ENCODE measurements around the gene TTBK1. TPM values are rescaled to one million over a fixed set of nuclear protein-coding genes. Genes with fewer than 3 reads are reported as not detected.

TTBK1 gene
- total RNA-seq, 1 experiment from 2014 or later = 0.68 TPM

DNA sequence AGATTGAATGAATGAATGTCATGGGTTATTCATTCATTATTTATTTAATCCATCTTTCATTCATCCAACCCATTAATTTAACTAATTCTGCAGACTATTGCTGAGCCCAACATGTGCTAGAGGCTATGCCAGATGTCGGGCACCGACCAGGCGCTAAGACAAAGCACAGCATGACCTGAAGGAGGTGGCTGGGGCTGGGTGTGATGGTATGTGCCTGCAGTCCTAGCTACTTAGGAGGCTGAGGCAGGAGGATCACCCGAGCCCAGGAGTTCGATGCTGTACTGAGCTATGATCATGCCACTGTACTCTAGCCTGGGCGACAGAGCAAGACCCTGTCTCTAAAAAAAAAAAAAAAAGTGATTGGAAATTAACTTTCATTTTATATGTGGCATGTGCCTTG lies 49.1 kb downstream of the TTBK1 start (continued):
- TF ChIP-seq, protein P1, sequence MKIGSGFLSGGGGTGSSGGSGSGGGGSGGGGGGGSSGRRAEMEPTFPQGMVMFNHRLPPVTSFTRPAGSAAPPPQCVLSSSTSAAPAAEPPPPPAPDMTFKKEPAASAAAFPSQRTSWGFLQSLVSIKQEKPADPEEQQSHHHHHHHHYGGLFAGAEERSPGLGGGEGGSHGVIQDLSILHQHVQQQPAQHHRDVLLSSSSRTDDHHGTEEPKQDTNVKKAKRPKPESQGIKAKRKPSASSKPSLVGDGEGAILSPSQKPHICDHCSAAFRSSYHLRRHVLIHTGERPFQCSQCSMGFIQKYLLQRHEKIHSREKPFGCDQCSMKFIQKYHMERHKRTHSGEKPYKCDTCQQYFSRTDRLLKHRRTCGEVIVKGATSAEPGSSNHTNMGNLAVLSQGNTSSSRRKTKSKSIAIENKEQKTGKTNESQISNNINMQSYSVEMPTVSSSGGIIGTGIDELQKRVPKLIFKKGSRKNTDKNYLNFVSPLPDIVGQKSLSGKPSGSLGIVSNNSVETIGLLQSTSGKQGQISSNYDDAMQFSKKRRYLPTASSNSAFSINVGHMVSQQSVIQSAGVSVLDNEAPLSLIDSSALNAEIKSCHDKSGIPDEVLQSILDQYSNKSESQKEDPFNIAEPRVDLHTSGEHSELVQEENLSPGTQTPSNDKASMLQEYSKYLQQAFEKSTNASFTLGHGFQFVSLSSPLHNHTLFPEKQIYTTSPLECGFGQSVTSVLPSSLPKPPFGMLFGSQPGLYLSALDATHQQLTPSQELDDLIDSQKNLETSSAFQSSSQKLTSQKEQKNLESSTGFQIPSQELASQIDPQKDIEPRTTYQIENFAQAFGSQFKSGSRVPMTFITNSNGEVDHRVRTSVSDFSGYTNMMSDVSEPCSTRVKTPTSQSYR (CRISPR knock-in tag; IDR thresholded peaks at IDR 0.05) = no peak
- TF ChIP-seq RELA (CRISPR knock-in tag; IDR thresholded peaks at IDR 0.05; ENCODE audit: borderline replicate concordance) (no peak), ZNF423 (CRISPR knock-in tag; IDR thresholded peaks at IDR 0.05) (no peak)
- TF ChIP-seq, protein P2, sequence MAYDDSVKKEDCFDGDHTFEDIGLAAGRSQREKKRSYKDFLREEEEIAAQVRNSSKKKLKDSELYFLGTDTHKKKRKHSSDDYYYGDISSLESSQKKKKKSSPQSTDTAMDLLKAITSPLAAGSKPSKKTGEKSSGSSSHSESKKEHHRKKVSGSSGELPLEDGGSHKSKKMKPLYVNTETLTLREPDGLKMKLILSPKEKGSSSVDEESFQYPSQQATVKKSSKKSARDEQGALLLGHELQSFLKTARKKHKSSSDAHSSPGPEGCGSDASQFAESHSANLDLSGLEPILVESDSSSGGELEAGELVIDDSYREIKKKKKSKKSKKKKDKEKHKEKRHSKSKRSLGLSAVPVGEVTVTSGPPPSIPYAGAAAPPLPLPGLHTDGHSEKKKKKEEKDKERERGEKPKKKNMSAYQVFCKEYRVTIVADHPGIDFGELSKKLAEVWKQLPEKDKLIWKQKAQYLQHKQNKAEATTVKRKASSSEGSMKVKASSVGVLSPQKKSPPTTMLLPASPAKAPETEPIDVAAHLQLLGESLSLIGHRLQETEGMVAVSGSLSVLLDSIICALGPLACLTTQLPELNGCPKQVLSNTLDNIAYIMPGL (CRISPR knock-in tag; IDR thresholded peaks at IDR 0.05) = no peak
- TF ChIP-seq, protein P3, sequence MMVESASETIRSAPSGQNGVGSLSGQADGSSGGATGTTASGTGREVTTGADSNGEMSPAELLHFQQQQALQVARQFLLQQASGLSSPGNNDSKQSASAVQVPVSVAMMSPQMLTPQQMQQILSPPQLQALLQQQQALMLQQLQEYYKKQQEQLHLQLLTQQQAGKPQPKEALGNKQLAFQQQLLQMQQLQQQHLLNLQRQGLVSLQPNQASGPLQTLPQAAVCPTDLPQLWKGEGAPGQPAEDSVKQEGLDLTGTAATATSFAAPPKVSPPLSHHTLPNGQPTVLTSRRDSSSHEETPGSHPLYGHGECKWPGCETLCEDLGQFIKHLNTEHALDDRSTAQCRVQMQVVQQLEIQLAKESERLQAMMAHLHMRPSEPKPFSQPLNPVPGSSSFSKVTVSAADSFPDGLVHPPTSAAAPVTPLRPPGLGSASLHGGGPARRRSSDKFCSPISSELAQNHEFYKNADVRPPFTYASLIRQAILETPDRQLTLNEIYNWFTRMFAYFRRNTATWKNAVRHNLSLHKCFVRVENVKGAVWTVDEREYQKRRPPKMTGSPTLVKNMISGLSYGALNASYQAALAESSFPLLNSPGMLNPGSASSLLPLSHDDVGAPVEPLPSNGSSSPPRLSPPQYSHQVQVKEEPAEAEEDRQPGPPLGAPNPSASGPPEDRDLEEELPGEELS (CRISPR knock-in tag; IDR thresholded peaks at IDR 0.05) = no peak

DNA sequence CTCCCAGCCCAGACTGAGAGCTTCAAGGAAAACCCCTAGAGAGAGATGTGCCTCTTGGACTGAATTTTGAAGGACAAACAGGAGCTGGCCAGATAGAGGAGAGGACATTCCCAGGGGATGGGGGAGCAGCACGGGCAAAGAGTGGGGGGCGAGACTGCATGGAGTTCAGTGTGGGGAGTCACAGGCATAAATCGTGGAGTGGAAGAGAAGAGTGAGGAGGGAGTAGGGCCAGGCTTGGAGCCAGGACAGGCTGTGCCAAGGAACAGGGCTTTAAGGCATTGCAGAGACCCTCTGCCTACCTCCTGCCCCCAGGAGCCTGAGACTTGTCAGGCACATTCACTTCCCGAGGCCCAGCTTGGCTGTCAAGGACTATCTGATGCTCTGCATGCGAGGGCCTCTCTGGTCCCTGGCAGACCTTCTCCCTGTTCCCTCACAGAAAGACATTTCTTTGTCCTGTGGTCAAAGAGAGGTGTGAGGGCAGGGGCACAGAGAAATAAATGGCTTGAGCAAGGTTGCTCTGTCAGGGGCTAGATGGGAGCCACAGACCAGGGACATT lies 49.6 kb downstream of the TTBK1 start:
- ATAC-seq = no peak
- ChIA-PET CTCF (interaction anchor here (0.7 to 1.0 kb wide), 3 partner anchors 14 to 1097 kb away, joined by 3 read pairs; no protein-coding TSS in a partner anchor), POLR2A (interaction anchor here (0.7 kb wide), 1 partner anchor 63 kb away, joined by 3 read pairs; no protein-coding TSS in a partner anchor)
- Mint-ChIP-seq H3K9me3 (no peaks in the 10 kb centered on the region), H3K4me3 (no peak overlapping the region), H3K4me1 (peaks cover 7% of the 10 kb centered on the region), H3K27ac (no peak overlapping the region), H3K27me3 (ENCODE audit: low read depth) (peaks cover 9% of the 10 kb centered on the region), H3K36me3 (no peaks in the 10 kb centered on the region)
- DNase-seq (ENCODE audit: low spot score) = no peak
- no peak for TF ChIP-seq TEAD1 (CRISPR knock-in tag; IDR thresholded peaks at IDR 0.05)
- TF ChIP-seq, protein P4, sequence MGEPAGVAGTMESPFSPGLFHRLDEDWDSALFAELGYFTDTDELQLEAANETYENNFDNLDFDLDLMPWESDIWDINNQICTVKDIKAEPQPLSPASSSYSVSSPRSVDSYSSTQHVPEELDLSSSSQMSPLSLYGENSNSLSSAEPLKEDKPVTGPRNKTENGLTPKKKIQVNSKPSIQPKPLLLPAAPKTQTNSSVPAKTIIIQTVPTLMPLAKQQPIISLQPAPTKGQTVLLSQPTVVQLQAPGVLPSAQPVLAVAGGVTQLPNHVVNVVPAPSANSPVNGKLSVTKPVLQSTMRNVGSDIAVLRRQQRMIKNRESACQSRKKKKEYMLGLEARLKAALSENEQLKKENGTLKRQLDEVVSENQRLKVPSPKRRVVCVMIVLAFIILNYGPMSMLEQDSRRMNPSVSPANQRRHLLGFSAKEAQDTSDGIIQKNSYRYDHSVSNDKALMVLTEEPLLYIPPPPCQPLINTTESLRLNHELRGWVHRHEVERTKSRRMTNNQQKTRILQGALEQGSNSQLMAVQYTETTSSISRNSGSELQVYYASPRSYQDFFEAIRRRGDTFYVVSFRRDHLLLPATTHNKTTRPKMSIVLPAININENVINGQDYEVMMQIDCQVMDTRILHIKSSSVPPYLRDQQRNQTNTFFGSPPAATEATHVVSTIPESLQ (CRISPR knock-in tag; IDR thresholded peaks at IDR 0.05) = no peak
- TF ChIP-seq, protein P5, sequence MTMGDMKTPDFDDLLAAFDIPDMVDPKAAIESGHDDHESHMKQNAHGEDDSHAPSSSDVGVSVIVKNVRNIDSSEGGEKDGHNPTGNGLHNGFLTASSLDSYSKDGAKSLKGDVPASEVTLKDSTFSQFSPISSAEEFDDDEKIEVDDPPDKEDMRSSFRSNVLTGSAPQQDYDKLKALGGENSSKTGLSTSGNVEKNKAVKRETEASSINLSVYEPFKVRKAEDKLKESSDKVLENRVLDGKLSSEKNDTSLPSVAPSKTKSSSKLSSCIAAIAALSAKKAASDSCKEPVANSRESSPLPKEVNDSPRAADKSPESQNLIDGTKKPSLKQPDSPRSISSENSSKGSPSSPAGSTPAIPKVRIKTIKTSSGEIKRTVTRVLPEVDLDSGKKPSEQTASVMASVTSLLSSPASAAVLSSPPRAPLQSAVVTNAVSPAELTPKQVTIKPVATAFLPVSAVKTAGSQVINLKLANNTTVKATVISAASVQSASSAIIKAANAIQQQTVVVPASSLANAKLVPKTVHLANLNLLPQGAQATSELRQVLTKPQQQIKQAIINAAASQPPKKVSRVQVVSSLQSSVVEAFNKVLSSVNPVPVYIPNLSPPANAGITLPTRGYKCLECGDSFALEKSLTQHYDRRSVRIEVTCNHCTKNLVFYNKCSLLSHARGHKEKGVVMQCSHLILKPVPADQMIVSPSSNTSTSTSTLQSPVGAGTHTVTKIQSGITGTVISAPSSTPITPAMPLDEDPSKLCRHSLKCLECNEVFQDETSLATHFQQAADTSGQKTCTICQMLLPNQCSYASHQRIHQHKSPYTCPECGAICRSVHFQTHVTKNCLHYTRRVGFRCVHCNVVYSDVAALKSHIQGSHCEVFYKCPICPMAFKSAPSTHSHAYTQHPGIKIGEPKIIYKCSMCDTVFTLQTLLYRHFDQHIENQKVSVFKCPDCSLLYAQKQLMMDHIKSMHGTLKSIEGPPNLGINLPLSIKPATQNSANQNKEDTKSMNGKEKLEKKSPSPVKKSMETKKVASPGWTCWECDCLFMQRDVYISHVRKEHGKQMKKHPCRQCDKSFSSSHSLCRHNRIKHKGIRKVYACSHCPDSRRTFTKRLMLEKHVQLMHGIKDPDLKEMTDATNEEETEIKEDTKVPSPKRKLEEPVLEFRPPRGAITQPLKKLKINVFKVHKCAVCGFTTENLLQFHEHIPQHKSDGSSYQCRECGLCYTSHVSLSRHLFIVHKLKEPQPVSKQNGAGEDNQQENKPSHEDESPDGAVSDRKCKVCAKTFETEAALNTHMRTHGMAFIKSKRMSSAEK (CRISPR knock-in tag; IDR thresholded peaks at IDR 0.05; ENCODE audit: borderline replicate concordance) = no peak
- no peak for TF ChIP-seq ETV6 (CRISPR knock-in tag; IDR thresholded peaks at IDR 0.05)
- no peak for TF ChIP-seq ZNF138 (CRISPR knock-in tag; conservative IDR thresholded peaks at IDR 0.05)
- TF ChIP-seq, protein P6, sequence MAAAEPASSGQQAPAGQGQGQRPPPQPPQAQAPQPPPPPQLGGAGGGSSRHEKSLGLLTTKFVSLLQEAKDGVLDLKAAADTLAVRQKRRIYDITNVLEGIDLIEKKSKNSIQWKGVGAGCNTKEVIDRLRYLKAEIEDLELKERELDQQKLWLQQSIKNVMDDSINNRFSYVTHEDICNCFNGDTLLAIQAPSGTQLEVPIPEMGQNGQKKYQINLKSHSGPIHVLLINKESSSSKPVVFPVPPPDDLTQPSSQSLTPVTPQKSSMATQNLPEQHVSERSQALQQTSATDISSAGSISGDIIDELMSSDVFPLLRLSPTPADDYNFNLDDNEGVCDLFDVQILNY (CRISPR knock-in tag; IDR thresholded peaks at IDR 0.05) = no peak
- no peak for TF ChIP-seq IRF2 (CRISPR knock-in tag; IDR thresholded peaks at IDR 0.05; ENCODE audit: borderline replicate concordance, low read depth)
- TF ChIP-seq EMX1 (CRISPR knock-in tag; IDR thresholded peaks at IDR 0.05) = no peak
- TF ChIP-seq, protein P7, sequence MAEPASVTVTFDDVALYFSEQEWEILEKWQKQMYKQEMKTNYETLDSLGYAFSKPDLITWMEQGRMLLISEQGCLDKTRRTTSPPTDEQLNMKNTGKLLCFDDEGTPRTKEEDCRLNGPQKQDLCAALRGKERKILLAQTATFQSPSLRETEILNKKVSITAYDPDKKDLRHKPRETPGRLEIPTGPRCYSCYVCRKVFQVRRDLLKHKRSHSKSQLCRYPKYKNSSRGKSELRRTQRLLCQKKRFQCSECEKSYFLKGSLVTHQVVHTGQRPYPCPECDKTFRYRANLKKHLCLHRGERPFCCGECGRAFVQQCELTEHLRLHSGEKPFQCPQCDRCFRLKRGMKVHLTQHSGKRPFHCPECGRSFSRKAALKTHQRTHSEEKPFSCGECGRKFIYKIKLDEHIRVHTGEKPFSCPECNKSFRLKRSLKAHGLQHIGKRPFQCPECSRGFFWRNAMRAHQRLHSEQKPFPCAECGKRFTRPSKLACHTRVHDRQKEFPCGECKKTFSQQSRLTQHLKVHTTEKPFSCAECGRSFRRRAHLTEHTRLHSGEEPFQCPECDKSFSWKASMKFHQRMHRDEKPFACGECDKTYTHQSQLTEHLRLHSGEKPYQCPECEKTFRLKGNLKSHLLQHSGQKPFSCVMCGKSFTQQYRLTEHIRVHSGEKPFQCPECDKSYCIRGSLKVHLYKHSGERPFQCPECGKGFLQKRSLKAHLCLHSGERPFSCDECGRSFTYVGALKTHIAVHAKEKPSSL (CRISPR knock-in tag; conservative IDR thresholded peaks at IDR 0.05) = no peak

Measured in WTC11 (cell line).